ENCODE data around the gene MITF. TPM values are rescaled to one million over a fixed set of nuclear protein-coding genes. Genes with fewer than 3 reads are reported as not detected.

The MITF gene
- total RNA-seq, 6 experiments from 2014 or later = 1.9 to 4.1 (median 3.8) TPM

- 95% methylated on average over 2 of the region's 2 CpGs for WGBS (ENCODE audit: insufficient coverage, low coverage, low lambda C conversion rate, missing lambda C conversion rate)
- DNase-seq = no peak
- Histone ChIP-seq H3K4me1 (no peaks in the 10 kb centered on the region), H3K27me3 (no peaks in the 10 kb centered on the region), H3K27ac (no peak overlapping the region), H3K36me3 (no peaks in the 10 kb centered on the region), H3K9me3 (no peaks in the 10 kb centered on the region), H3K4me3 (no peak overlapping the region)
- TF ChIP-seq POLR2A (IDR thresholded peaks at IDR 0.05) = no peak
- TF ChIP-seq, protein P1, sequence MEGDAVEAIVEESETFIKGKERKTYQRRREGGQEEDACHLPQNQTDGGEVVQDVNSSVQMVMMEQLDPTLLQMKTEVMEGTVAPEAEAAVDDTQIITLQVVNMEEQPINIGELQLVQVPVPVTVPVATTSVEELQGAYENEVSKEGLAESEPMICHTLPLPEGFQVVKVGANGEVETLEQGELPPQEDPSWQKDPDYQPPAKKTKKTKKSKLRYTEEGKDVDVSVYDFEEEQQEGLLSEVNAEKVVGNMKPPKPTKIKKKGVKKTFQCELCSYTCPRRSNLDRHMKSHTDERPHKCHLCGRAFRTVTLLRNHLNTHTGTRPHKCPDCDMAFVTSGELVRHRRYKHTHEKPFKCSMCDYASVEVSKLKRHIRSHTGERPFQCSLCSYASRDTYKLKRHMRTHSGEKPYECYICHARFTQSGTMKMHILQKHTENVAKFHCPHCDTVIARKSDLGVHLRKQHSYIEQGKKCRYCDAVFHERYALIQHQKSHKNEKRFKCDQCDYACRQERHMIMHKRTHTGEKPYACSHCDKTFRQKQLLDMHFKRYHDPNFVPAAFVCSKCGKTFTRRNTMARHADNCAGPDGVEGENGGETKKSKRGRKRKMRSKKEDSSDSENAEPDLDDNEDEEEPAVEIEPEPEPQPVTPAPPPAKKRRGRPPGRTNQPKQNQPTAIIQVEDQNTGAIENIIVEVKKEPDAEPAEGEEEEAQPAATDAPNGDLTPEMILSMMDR (IDR thresholded peaks at IDR 0.05) = no peak
- intact Hi-C loops (cut with DNase I) = no loop called here
- no peak for ATAC-seq
Measured at GRCh38 chr3:69932087-69932486, 192.8 kb downstream of the MITF start.

DNA sequence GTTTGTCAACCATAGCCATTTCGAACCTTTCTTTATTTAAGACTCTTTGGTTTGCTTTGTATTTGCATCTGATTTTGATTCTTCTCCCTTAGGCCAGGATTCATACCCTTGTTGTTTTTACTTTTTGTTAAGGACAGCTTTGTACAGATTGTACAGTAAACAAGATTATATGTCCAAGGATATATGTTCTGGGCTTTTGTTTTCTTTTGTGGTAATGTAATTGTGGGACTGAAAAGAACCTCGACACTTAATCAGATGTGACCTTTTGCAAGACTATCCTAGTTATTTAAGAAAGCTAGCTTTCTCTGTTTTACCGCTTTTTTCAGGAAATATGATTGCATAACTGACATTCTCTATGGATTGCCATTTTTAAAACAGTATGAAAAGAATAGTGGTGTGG lies 193.2 kb downstream of the MITF start:
- Histone ChIP-seq H3K9me3 (no peaks in the 10 kb centered on the region), H3K4me3 (no peak overlapping the region), H3K4me1 (no peaks in the 10 kb centered on the region), H3K27ac (no peak overlapping the region), H3K36me3 (no peaks in the 10 kb centered on the region), H3K27me3 (no peaks in the 10 kb centered on the region)
- DNase-seq (no peak), ATAC-seq (no peak)
- WGBS (ENCODE audit: insufficient coverage, low coverage, low lambda C conversion rate, missing lambda C conversion rate) = 78% methylated on average over 3 of the region's 3 CpGs
- TF ChIP-seq POLR2A (IDR thresholded peaks at IDR 0.05) = no peak
- intact Hi-C loops (cut with DNase I) = no loop called here

DNA sequence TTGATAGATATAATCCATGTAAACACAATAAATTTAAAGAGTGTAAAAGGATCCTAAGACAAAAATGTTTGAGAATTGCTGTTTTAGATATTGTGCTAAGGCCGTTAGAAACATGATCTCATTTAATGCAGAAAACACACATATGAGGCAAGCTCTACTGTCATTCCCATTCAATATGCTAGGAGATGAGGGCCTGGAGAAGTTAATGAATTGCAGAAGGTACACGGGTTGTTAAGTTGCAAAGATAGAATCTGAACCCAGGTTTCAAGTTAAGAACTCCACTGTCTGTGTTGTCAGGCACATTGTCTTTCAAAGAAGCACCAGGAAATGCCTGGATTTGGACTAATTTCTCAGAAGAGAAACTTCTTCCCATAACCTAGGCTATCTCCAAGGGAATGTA lies 195.1 kb downstream of the MITF start:
- H3K36me3 ChIP-seq = no peaks in the 10 kb centered on the region
- no peak overlapping the region for H3K4me3 ChIP-seq
- H3K4me1 ChIP-seq = no peaks in the 10 kb centered on the region
- no peaks in the 10 kb centered on the region for H3K27me3 ChIP-seq
- H3K9me3 ChIP-seq = no peaks in the 10 kb centered on the region
- TF ChIP-seq, protein P1 (IDR thresholded peaks at IDR 0.05) = no peak
- no peak for TF ChIP-seq POLR2A (IDR thresholded peaks at IDR 0.05)
- no peak overlapping the region for H3K27ac ChIP-seq
- ATAC-seq (no peak), DNase-seq (no peak)
- intact Hi-C loops (cut with DNase I) = no loop called here
- WGBS (ENCODE audit: insufficient coverage, low coverage, low lambda C conversion rate, missing lambda C conversion rate) = 54% methylated on average over 2 of the region's 2 CpGs

GRCh38 chr3:69936266-69936665 lies 197.0 kb downstream of the MITF start:
- 68% methylated on average over 6 of the region's 6 CpGs for WGBS (ENCODE audit: insufficient coverage, low coverage, low lambda C conversion rate, missing lambda C conversion rate)
- Histone ChIP-seq H3K9me3 (no peaks in the 10 kb centered on the region), H3K36me3 (no peaks in the 10 kb centered on the region), H3K4me3 (no peak overlapping the region), H3K27me3 (no peaks in the 10 kb centered on the region), H3K27ac (no peak overlapping the region), H3K4me1 (no peaks in the 10 kb centered on the region)
- ATAC-seq = no peak
- no peak for TF ChIP-seq POLR2A (IDR thresholded peaks at IDR 0.05)
- TF ChIP-seq, protein P1 (IDR thresholded peaks at IDR 0.05) = no peak
- DNase-seq = no peak
- intact Hi-C loops (cut with DNase I) = no loop called here

- no peaks in the 10 kb centered on the region for H3K27me3 ChIP-seq
- intact Hi-C loops (cut with DNase I) = no loop called here
- no peak overlapping the region for H3K4me3 ChIP-seq
- H3K4me1 ChIP-seq = no peaks in the 10 kb centered on the region
- no peaks in the 10 kb centered on the region for H3K36me3 ChIP-seq
- WGBS (ENCODE audit: insufficient coverage, low coverage, low lambda C conversion rate, missing lambda C conversion rate) = 89% methylated on average over 6 of the region's 6 CpGs
- no peak for TF ChIP-seq POLR2A (IDR thresholded peaks at IDR 0.05)
- TF ChIP-seq, protein P1 (IDR thresholded peaks at IDR 0.05) = no peak
- H3K9me3 ChIP-seq = no peaks in the 10 kb centered on the region
- no peak overlapping the region for H3K27ac ChIP-seq
- no peak for DNase-seq
- ATAC-seq = no peak
Measured at GRCh38 chr3:69938061-69938460, 198.8 kb downstream of the MITF start.

Measured in right lobe of liver (tissue), 6 donors.